Upper lobe of left lung (tissue), 4 donors: Measurements from ENCODE around the gene BCAS3.

Experiments used
- CTCF ChIP-seq, 6 experiments: fragments of 450-650 bp in 4 of 6; fragments of 200-600 bp in 2 of 6; sonication (generic) in 2 of 6; IDR thresholded peaks; one replicate each; pipeline ENCODE4 v1.5.1; 2016 to 2019; ENCODE audit warnings: antibody characterized with exemption in 6 of 6
- EP300 ChIP-seq, 4 donors: sonication (generic); formaldehyde crosslinking; IDR thresholded peaks; one replicate each; pipeline ENCODE4 v1.5.1; 2017; ENCODE audit warnings: antibody characterized with exemption in 4 of 4, control low read depth in 2 of 4
- POLR2A ChIP-seq, 4 donors: fragments of 450-650 bp; IDR thresholded peaks; one replicate each; pipeline ENCODE4 v1.5.1; 2016 to 2017; ENCODE audit warnings: antibody characterized with exemption in 4 of 4, mild to moderate bottlenecking in 2 of 4
- POLR2AphosphoS5 ChIP-seq, 2 donors: sonication (generic); formaldehyde crosslinking; IDR thresholded peaks; one replicate each; pipeline ENCODE4 v1.5.1; 2017; ENCODE audit warnings: antibody characterized with exemption in 2 of 2

GRCh38 chr17:61321344-61321743 is 643.7 kb downstream of the BCAS3 start:
- TF ChIP-seq CTCF (IDR thresholded peaks at IDR 0.05) (no peak), POLR2A (IDR thresholded peaks at IDR 0.05) (no peak), EP300 (IDR thresholded peaks at IDR 0.05) (no peak), POLR2AphosphoS5 (IDR thresholded peaks at IDR 0.05) (no peak)
